HFFc6 (cell line): ENCODE data around the gene RAPGEF4. TPM values are rescaled to one million over a fixed set of nuclear protein-coding genes. Genes with fewer than 3 reads are reported as not detected.

Experiments used
- DNase-seq: peaks from one replicate; pipeline ENCODE4 v3.0.0-alpha.2; 2018
- H3K27ac Mint-ChIP-seq: 2 replicates; pipeline ENCODE4 v1.8.0; 2020; ENCODE audit warnings: mild to moderate bottlenecking, mixed read lengths
- H3K27me3 Mint-ChIP-seq: 2 replicates; pipeline ENCODE4 v1.8.0; 2021; ENCODE audit warnings: mild to moderate bottlenecking, moderate library complexity, mixed read lengths; ENCODE audit not compliant: insufficient read depth
- H3K36me3 Mint-ChIP-seq: 2 replicates; pipeline ENCODE4 v1.8.0; 2021; ENCODE audit warnings: low read depth, mixed read lengths
- H3K4me1 Mint-ChIP-seq: 2 replicates; pipeline ENCODE4 v1.8.0; 2020; ENCODE audit warnings: low read depth, mixed read lengths
- H3K4me3 Mint-ChIP-seq: 2 replicates; pipeline ENCODE4 v1.8.0; 2020; ENCODE audit warnings: mild to moderate bottlenecking, moderate library complexity, mixed read lengths
- H3K9me3 Mint-ChIP-seq: 2 replicates; pipeline ENCODE4 v1.8.0; 2020; ENCODE audit warnings: mild to moderate bottlenecking, mixed read lengths
- CTCF ChIP-seq: fragments of 200-600 bp; sonication (generic); IDR thresholded peaks from 2 replicates; pipeline ENCODE4 v1.5.0; 2021; ENCODE audit warnings: antibody characterized with exemption, mild to moderate bottlenecking
- total RNA-seq, 6 experiments: library from RNA; stranded (reverse); fragmentation: NEBNext Ultra II Directional; extraction: Animal tissue kit (Norgen Biotek cat#: 25700); gene quantifications; 2 replicates in 1 of 6; 3 replicates in 5 of 6; pipeline ENCODE4 v1.2.3, GENCODE V29; 2021

Gene RAPGEF4
- total RNA-seq, 6 experiments from 2014 or later = 0.14 to 0.37 (median 0.18) TPM

GRCh38 chr2:173044686-173045085 is 309.0 kb downstream of the RAPGEF4 start:
- Mint-ChIP-seq H3K27me3 (no peaks in the 10 kb centered on the region; the same call in 1 of the 2 replicates), H3K27ac (no peak overlapping the region), H3K9me3 (no peaks in the 10 kb centered on the region), H3K4me1 (peaks cover 48% of the 10 kb centered on the region), H3K4me3 (no peak overlapping the region), H3K36me3 (no peaks in the 10 kb centered on the region; the same call in 1 of the 2 replicates)
- TF ChIP-seq CTCF = no peak
- no peak for DNase-seq

- Mint-ChIP-seq H3K36me3 (no peaks in the 10 kb centered on the region; the same call in 1 of the 2 replicates), H3K4me1 (peaks cover 53% of the 10 kb centered on the region), H3K9me3 (no peaks in the 10 kb centered on the region), H3K27ac (no peak overlapping the region), H3K4me3 (no peak overlapping the region), H3K27me3 (no peaks in the 10 kb centered on the region; the same call in 1 of the 2 replicates)
- DNase-seq = no peak
- no peak for TF ChIP-seq CTCF
These were observed 309.5 kb downstream of the RAPGEF4 start for GRCh38 chr2:173045181-173045580.

- Mint-ChIP-seq H3K27ac (peak overlapping the region; percentile 89), H3K4me3 (peak overlapping the region; percentile 38; the same call in 1 of the 2 replicates), H3K27me3 (no peaks in the 10 kb centered on the region), H3K36me3 (peaks cover 4% of the 10 kb centered on the region), H3K9me3 (no peaks in the 10 kb centered on the region), H3K4me1 (peaks cover 82% of the 10 kb centered on the region)
- no peak for TF ChIP-seq CTCF
- DNase-seq = no peak
These were observed 312.9 kb downstream of the RAPGEF4 start for GRCh38 chr2:173048522-173048896.

- no peak for TF ChIP-seq CTCF
- peaks cover 87% of the 10 kb centered on the region for H3K4me1 Mint-ChIP-seq
- H3K27ac Mint-ChIP-seq = peak overlapping the region; percentile 89
- no peaks in the 10 kb centered on the region for H3K27me3 Mint-ChIP-seq
- H3K9me3 Mint-ChIP-seq = no peaks in the 10 kb centered on the region
- DNase-seq = peak; percentile 98
- H3K36me3 Mint-ChIP-seq = peaks cover 4% of the 10 kb centered on the region
- peak overlapping the region; percentile 63 for H3K4me3 Mint-ChIP-seq
These were observed 313.4 kb downstream of the RAPGEF4 start for GRCh38 chr2:173048897-173049661.

GRCh38 chr2:173049831-173050230 is 314.2 kb downstream of the RAPGEF4 start:
- H3K27ac Mint-ChIP-seq = peak overlapping the region; percentile 89
- H3K4me3 Mint-ChIP-seq = peak overlapping the region; percentile 63
- H3K4me1 Mint-ChIP-seq = peaks cover 89% of the 10 kb centered on the region

More at GRCh38 chr2:173049831-173050230, 314.2 kb downstream of the RAPGEF4 start:
- peaks cover 4% of the 10 kb centered on the region for H3K36me3 Mint-ChIP-seq
- H3K9me3 Mint-ChIP-seq = no peaks in the 10 kb centered on the region
- TF ChIP-seq CTCF = no peak
- H3K27me3 Mint-ChIP-seq = no peaks in the 10 kb centered on the region
- no peak for DNase-seq
